PC-9 (cell line): Measurements from ENCODE around the gene EEPD1. TPM values are rescaled to one million over a fixed set of nuclear protein-coding genes. Genes with fewer than 3 reads are reported as not detected.
A peak's percentile ranks its signal among the peaks of the same experiment; 100 is the strongest.

Experiments used
- BruUV-seq: library from RNA; stranded (reverse); fragments of 400-500 nt; replicated peaks from 2 replicates; lab custom pipeline; 2021; lab: Mats Ljungman, UMichigan
- CTCF ChIA-PET: fragments of 300-600 bp; sonication (Branson Sonifier 250); formaldehyde crosslinking; loops from one replicate; lab custom pipeline; 2022; ENCODE audit warnings: antibody characterized with exemption; lab: Charles Lee
- POLR2A ChIA-PET: fragments of 300-600 bp; sonication (Branson Sonifier 250); formaldehyde crosslinking; loops from one replicate; lab custom pipeline; 2022; ENCODE audit warnings: antibody characterized with exemption; ENCODE audit not compliant: unreplicated experiment; lab: Charles Lee
- DNase-seq, 2 experiments: peaks; one replicate each; pipeline versions ENCODE4 v3.0.0 to v3.0.0-alpha.2; 2015 to 2022; ENCODE audit warnings: mixed read lengths in 1 of 2
- H2AFZ ChIP-seq: fragments of 200-600 bp; sonication (generic); 2 replicates; pipeline ENCODE4 v1.8.1; 2017; ENCODE audit warnings: antibody characterized with exemption
- H3F3A ChIP-seq: fragments of 200-600 bp; sonication (generic); 2 replicates; pipeline ENCODE4 v1.8.1; 2017; ENCODE audit warnings: antibody characterized with exemption, mild to moderate bottlenecking, low read depth; ENCODE audit not compliant: insufficient read depth
- H3K27ac ChIP-seq: fragments of 200-600 bp; sonication (generic); 2 replicates; pipeline ENCODE4 v1.6.1; 2016; ENCODE audit warnings: mixed run types
- H3K27me3 ChIP-seq: fragments of 200-600 bp; sonication (generic); 2 replicates; pipeline ENCODE4 v1.6.1; 2016; ENCODE audit warnings: low read depth, mixed run types; ENCODE audit not compliant: insufficient read depth
- H3K36me3 ChIP-seq: fragments of 200-600 bp; sonication (generic); 2 replicates; pipeline ENCODE4 v1.6.1; 2016; ENCODE audit warnings: low read depth, mixed run types
- H3K4me1 ChIP-seq: fragments of 200-600 bp; sonication (generic); replicated peaks from 2 replicates; pipeline ENCODE4 v1.6.1; 2016; ENCODE audit warnings: mixed run types; ENCODE audit not compliant: insufficient read depth
- H3K4me2 ChIP-seq: fragments of 200-600 bp; sonication (generic); 2 replicates; pipeline ENCODE4 v1.6.1; 2017; ENCODE audit warnings: mixed run types
- H3K4me3 ChIP-seq: fragments of 200-600 bp; sonication (generic); 2 replicates; pipeline ENCODE4 v1.6.1; 2016; ENCODE audit warnings: mixed run types
- H3K79me2 ChIP-seq: fragments of 200-600 bp; sonication (generic); 2 replicates; pipeline ENCODE4 v1.6.1; 2017; ENCODE audit warnings: low read depth, mixed run types
- H3K9me2 ChIP-seq: fragments of 200-600 bp; sonication (generic); 2 replicates; pipeline ENCODE4 v1.8.1; 2017; ENCODE audit warnings: mild to moderate bottlenecking; ENCODE audit not compliant: insufficient read depth
- H3K9me3 ChIP-seq: fragments of 200-600 bp; sonication (generic); 2 replicates; pipeline ENCODE4 v1.8.1; 2016; ENCODE audit warnings: low read depth; ENCODE audit not compliant: insufficient read depth
- H4K20me1 ChIP-seq: fragments of 200-600 bp; sonication (generic); 2 replicates; pipeline ENCODE4 v1.8.1; 2017; ENCODE audit not compliant: insufficient read depth
- CTCF ChIP-seq: fragments of 200-600 bp; sonication (generic); conservative IDR thresholded peaks from 2 replicates; pipeline ENCODE4 v1.6.1; 2017; ENCODE audit warnings: mixed run types, antibody characterized with exemption, mild to moderate bottlenecking, moderate library complexity
- EZH2 ChIP-seq: fragments of 200-600 bp; sonication (generic); IDR thresholded peaks from 2 replicates; pipeline ENCODE4 v1.8.0; 2017; ENCODE audit warnings: antibody characterized with exemption, low read depth
- intact Hi-C: fragments of 100-400 bp; cut with micrococcal nuclease; formaldehyde crosslinking; loops from one replicate; pipeline ENCODE4 v1.10.0; 2022; ENCODE audit not compliant: unreplicated experiment
- total RNA-seq: library from RNA; stranded (reverse); gene quantifications from 2 replicates; pipeline ENCODE4 v1.2.3, GENCODE V29; 2021

EEPD1 gene
- total RNA-seq, 1 experiment from 2014 or later: 6.0 TPM

- ChIA-PET POLR2A (no interaction called here), CTCF (interaction anchor here (0.6 kb wide), 1 partner anchor 40 kb away, joined by 3 read pairs; no protein-coding TSS in a partner anchor)
- Histone ChIP-seq H3F3A (0 out of 2 replicates have a peak, but pooled peaks cover 11% of the 10 kb centered on the region), H3K9me3 (no peaks in the 10 kb centered on the region), H3K27ac (no peak overlapping the region), H3K27me3 (no peaks in the 10 kb centered on the region), H3K79me2 (peaks cover 14% of the 10 kb centered on the region), H2AFZ (no peak overlapping the region), H3K4me2 (peak overlapping the region; percentile 43), H4K20me1 (no peaks in the 10 kb centered on the region), H3K4me3 (no peak overlapping the region), H3K4me1 (peaks cover 32% of the 10 kb centered on the region), H3K9me2 (no peaks in the 10 kb centered on the region), H3K36me3 (no peaks in the 10 kb centered on the region)
- BruUV-seq: no TSS peak
- DNase-seq: peak in 1 of 2 experiments; percentile 80
- intact Hi-C loops: loop anchor here (5.0 to 10.0 kb wide), 3 partner anchors 57 to 455 kb away; partner anchors contain the start of gene HERPUD2
- TF ChIP-seq EZH2 (no peak), CTCF (no peak)
These were observed 3.2 kb upstream of the EEPD1 start for GRCh38 chr7:36149694-36150452.

GRCh38 chr7:36151921-36152755, 916 bp upstream of the EEPD1 start:
- Histone ChIP-seq H3K9me2 (no peaks in the 10 kb centered on the region), H4K20me1 (no peaks in the 10 kb centered on the region; the same call in 1 of the 2 replicates), H3K4me3 (peak overlapping the region; percentile 71; the same call in 1 of the 2 replicates), H3K4me1 (peaks cover 54% of the 10 kb centered on the region), H3K27ac (no peak overlapping the region), H3K4me2 (peak overlapping the region; percentile 78), H3K36me3 (no peaks in the 10 kb centered on the region), H2AFZ (peak overlapping the region; percentile 74), H3K27me3 (no peaks in the 10 kb centered on the region), H3F3A (peaks cover 21% of the 10 kb centered on the region), H3K9me3 (no peaks in the 10 kb centered on the region), H3K79me2 (peaks cover 37% of the 10 kb centered on the region)
- ChIA-PET CTCF (interaction anchor here (0.7 kb wide), 1 partner anchor 23 kb away, joined by 3 read pairs; no protein-coding TSS in a partner anchor), POLR2A (interaction anchor here (0.6 kb wide), 1 partner anchor 215 kb away, joined by 3 read pairs; a partner anchor contains a TSS)
- BruUV-seq: no TSS peak
- no peak for DNase-seq
- intact Hi-C loops: loop anchor here (1.0 to 10.0 kb wide), 7 partner anchors 23 to 457 kb away; partner anchors contain the start of gene HERPUD2
- TF ChIP-seq EZH2: no peak
- TF ChIP-seq CTCF: no peak

- no peak for TF ChIP-seq EZH2
- Histone ChIP-seq H4K20me1 (no peaks in the 10 kb centered on the region; the same call in 1 of the 2 replicates), H3K4me3 (peak overlapping the region; percentile 71), H3K4me2 (peak overlapping the region; percentile 86), H3F3A (peaks cover 36% of the 10 kb centered on the region), H3K36me3 (no peaks in the 10 kb centered on the region), H3K27ac (peak overlapping the region; percentile 24; the same call in 1 of the 2 replicates), H3K4me1 (peaks cover 69% of the 10 kb centered on the region), H3K79me2 (peaks cover 46% of the 10 kb centered on the region), H3K27me3 (no peaks in the 10 kb centered on the region), H3K9me2 (no peaks in the 10 kb centered on the region), H3K9me3 (no peaks in the 10 kb centered on the region), H2AFZ (peak overlapping the region; percentile 79)
- BruUV-seq: TSS peak; percentile 29
- ChIA-PET POLR2A (no interaction called here), CTCF (no interaction called here)
- DNase-seq: no peak
- intact Hi-C loops: loop anchor here (1.0 to 10.0 kb wide), 6 partner anchors 9 to 459 kb away; partner anchors contain the start of gene HERPUD2
These were observed 580 bp downstream of the EEPD1 start for GRCh38 chr7:36153571-36154097.
